ENCODE measurements around the gene OLFM1.

Gene OLFM1

GRCh38 chr9:135151757-135152613, 64.5 kb downstream of the OLFM1 start:
- no peak for DNase-seq (ENCODE audit: extremely low read depth, low read depth)
- no peak for TF ChIP-seq CTCF (IDR thresholded peaks at IDR 0.05; ENCODE audit: low read depth, low read length)

- TF ChIP-seq CTCF (IDR thresholded peaks at IDR 0.05; ENCODE audit: low read depth, low read length) = no peak
- no peak for DNase-seq (ENCODE audit: extremely low read depth, low read depth)
Observed at GRCh38 chr9:135152614-135153334, 65.3 kb downstream of the OLFM1 start.

- no peak for TF ChIP-seq CTCF (IDR thresholded peaks at IDR 0.05; ENCODE audit: low read depth, low read length)
- DNase-seq (ENCODE audit: extremely low read depth, low read depth) = no peak
Observed at GRCh38 chr9:135154050-135154615, 66.7 kb downstream of the OLFM1 start.

GRCh38 chr9:135155396-135155795, 67.9 kb downstream of the OLFM1 start:
- no peak for DNase-seq (ENCODE audit: extremely low read depth, low read depth)
- TF ChIP-seq CTCF (IDR thresholded peaks at IDR 0.05; ENCODE audit: low read depth, low read length) = no peak

GRCh38 chr9:135156525-135157510, 69.3 kb downstream of the OLFM1 start:
- no peak for TF ChIP-seq CTCF (IDR thresholded peaks at IDR 0.05; ENCODE audit: low read depth, low read length)
- DNase-seq (ENCODE audit: extremely low read depth, low read depth) = no peak

GRCh38 chr9:135157856-135158563, 70.5 kb downstream of the OLFM1 start:
- DNase-seq (ENCODE audit: extremely low read depth, low read depth) = no peak
- no peak for TF ChIP-seq CTCF (IDR thresholded peaks at IDR 0.05; ENCODE audit: low read depth, low read length)
